HG02798 (cell line): Measurements from ENCODE around the gene NTSR1.

Experiments used
- ATAC-seq: cut with Tn5 transposase; IDR thresholded peaks from one replicate; pipeline ENCODE4 v1.9.1; 2021; ENCODE audit warnings: mild to moderate bottlenecking; ENCODE audit not compliant: unreplicated experiment, poor library complexity

Gene NTSR1

GRCh38 chr20:62752181-62752670 is 43.6 kb downstream of the NTSR1 start:
- no peak for ATAC-seq

GRCh38 chr20:62752671-62753501 is 44.2 kb downstream of the NTSR1 start:
- no peak for ATAC-seq

- ATAC-seq: no peak
Measured at GRCh38 chr20:62753626-62754025, 45.0 kb downstream of the NTSR1 start.

GRCh38 chr20:62754122-62754990 is 45.7 kb downstream of the NTSR1 start:
- ATAC-seq: no peak

GRCh38 chr20:62754991-62755356 is 46.3 kb downstream of the NTSR1 start:
- no peak for ATAC-seq

GRCh38 chr20:62755817-62756724 is 47.4 kb downstream of the NTSR1 start:
- no peak for ATAC-seq

GRCh38 chr20:62758226-62758912 is 49.7 kb downstream of the NTSR1 start:
- ATAC-seq: no peak

GRCh38 chr20:62759981-62760431 is 51.4 kb downstream of the NTSR1 start:
- ATAC-seq: no peak

GRCh38 chr20:62760471-62760855 is 51.8 kb downstream of the NTSR1 start:
- no peak for ATAC-seq

- ATAC-seq: no peak
Measured at GRCh38 chr20:62760856-62761758, 52.5 kb downstream of the NTSR1 start.

- no peak for ATAC-seq
Measured at GRCh38 chr20:62761759-62762131, 53.1 kb downstream of the NTSR1 start.

GRCh38 chr20:62762376-62762775 is 53.7 kb downstream of the NTSR1 start:
- no peak for ATAC-seq

GRCh38 chr20:62762801-62763368 is 54.2 kb downstream of the NTSR1 start:
- ATAC-seq: no peak

GRCh38 chr20:62763404-62763803 is 54.8 kb downstream of the NTSR1 start:
- ATAC-seq: no peak

GRCh38 chr20:62764156-62764935 is 55.7 kb downstream of the NTSR1 start:
- no peak for ATAC-seq

- no peak for ATAC-seq
Measured at GRCh38 chr20:62765021-62765420, 56.4 kb downstream of the NTSR1 start.

- ATAC-seq: no peak
Measured at GRCh38 chr20:62765432-62766070, 56.9 kb downstream of the NTSR1 start.
